Measurements from ENCODE around the gene TP73. TPM values are rescaled to one million over a fixed set of nuclear protein-coding genes. Genes with fewer than 3 reads are reported as not detected.

The TP73 gene
- total RNA-seq, 3 donors from 2014 or later: 0.66 to 1.0 TPM; not detected in 1

GRCh38 chr1:3772027-3772714, 119.9 kb downstream of the TP73 start:
- Histone ChIP-seq H3K9me3 (no peaks in the 10 kb centered on the region), H3K36me3 (no peaks in the 10 kb centered on the region), H3K27ac (peak overlapping the region; percentile 83 to 97), H3K4me1 (peaks cover 10 to 15% of the 10 kb centered on the region in 2 donors), H3K27me3 (no peaks in the 10 kb centered on the region), H3K4me3 (peak overlapping the region; percentile 51 to 97 (median 83))
- TF ChIP-seq POLR2AphosphoS5 (IDR thresholded peaks at IDR 0.05): no peak
- peak; percentile 13 for TF ChIP-seq POLR2A (IDR thresholded peaks at IDR 0.05)
- intact Hi-C loops (cut with DNase I; ENCODE audit: low total_unique reads): no loop called here
- DNase-seq (ENCODE audit: low spot score in 2 of 2): peak; percentile 88 to 93

- intact Hi-C loops (cut with DNase I; ENCODE audit: low total_unique reads): no loop called here
- Histone ChIP-seq H3K4me3 (peak within 1 kb of the TSS; percentile 51 to 97 (median 83)), H3K9me3 (no peaks in the 10 kb centered on the region), H3K36me3 (no peaks in the 10 kb centered on the region), H3K4me1 (peaks cover 10 to 15% of the 10 kb centered on the region in 2 donors), H3K27ac (peak within 1 kb of the TSS; percentile 83 to 97), H3K27me3 (no peaks in the 10 kb centered on the region)
- DNase-seq (ENCODE audit: low spot score in 2 of 2): no peak
- TF ChIP-seq POLR2AphosphoS5 (IDR thresholded peaks at IDR 0.05) (no peak), CTCF (IDR thresholded peaks at IDR 0.05) (no peak)
Observed at GRCh38 chr1:3772715-3773571, 120.6 kb downstream of the TP73 start, which contains the start of gene SMIM1. Gene SMIM1, plus strand, starts transcription at chr1:3772749. Its CDS starts 2,625 bp downstream, at chr1:3775374.

- intact Hi-C loops (cut with DNase I; ENCODE audit: low total_unique reads): no loop called here
Observed at GRCh38 chr1:3773572-3774275, 121.4 kb downstream of the TP73 start.

GRCh38 chr1:3774276-3774945, 122.1 kb downstream of the TP73 start:
- no peaks in the 10 kb centered on the region for H3K27me3 ChIP-seq
- no peak overlapping the region for H3K4me3 ChIP-seq
- H3K9me3 ChIP-seq: no peaks in the 10 kb centered on the region
- intact Hi-C loops (cut with DNase I; ENCODE audit: low total_unique reads): no loop called here
- peaks cover 10 to 15% of the 10 kb centered on the region in 2 donors for H3K4me1 ChIP-seq
- peak overlapping the region in 1 of 2 donors; percentile 19 for H3K27ac ChIP-seq
- no peak for DNase-seq (ENCODE audit: low spot score in 2 of 2)
- H3K36me3 ChIP-seq: peaks cover 1% of the 10 kb centered on the region
- TF ChIP-seq CTCF (IDR thresholded peaks at IDR 0.05) (no peak), POLR2A (IDR thresholded peaks at IDR 0.05) (no peak), POLR2AphosphoS5 (IDR thresholded peaks at IDR 0.05) (no peak)

More at GRCh38 chr1:3773572-3774275, 121.4 kb downstream of the TP73 start:
- no peaks in the 10 kb centered on the region for H3K9me3 ChIP-seq
- no peaks in the 10 kb centered on the region for H3K27me3 ChIP-seq
- no peaks in the 10 kb centered on the region for H3K36me3 ChIP-seq
- H3K27ac ChIP-seq: peak overlapping the region; percentile 83 to 97
- H3K4me3 ChIP-seq: peak overlapping the region in 2 of 3 donors; percentile 83 to 97
- TF ChIP-seq POLR2A (IDR thresholded peaks at IDR 0.05) (no peak), CTCF (IDR thresholded peaks at IDR 0.05) (no peak), POLR2AphosphoS5 (IDR thresholded peaks at IDR 0.05) (no peak)
- peaks cover 10 to 15% of the 10 kb centered on the region in 2 donors for H3K4me1 ChIP-seq
- no peak for DNase-seq (ENCODE audit: low spot score in 2 of 2)

GRCh38 chr1:3774946-3775489, 122.7 kb downstream of the TP73 start:
- Histone ChIP-seq H3K4me3 (peak overlapping the region in 1 of 3 donors; percentile 11), H3K27me3 (no peaks in the 10 kb centered on the region), H3K9me3 (no peaks in the 10 kb centered on the region), H3K36me3 (peaks cover 3% of the 10 kb centered on the region), H3K4me1 (peaks cover 10 to 15% of the 10 kb centered on the region in 2 donors), H3K27ac (peak overlapping the region in 1 of 2 donors; percentile 19)
- TF ChIP-seq POLR2A (IDR thresholded peaks at IDR 0.05) (no peak), CTCF (IDR thresholded peaks at IDR 0.05) (no peak), POLR2AphosphoS5 (IDR thresholded peaks at IDR 0.05) (no peak)
- DNase-seq (ENCODE audit: low spot score in 2 of 2): no peak
- intact Hi-C loops (cut with DNase I; ENCODE audit: low total_unique reads): no loop called here

All from breast epithelium (tissue), 4 donors.